DMS153 treated with DMSO at 0.1 percent for 48 hours (cell line): ENCODE data around the gene CLN6.
A peak's percentile ranks its signal among the peaks of the same experiment; 100 is the strongest.

Source experiments
- DNase-seq: peaks from one replicate; lab custom pipeline; 2025; ENCODE audit not compliant: unreplicated experiment; lab: John Stamatoyannopoulos, UW

The CLN6 gene

DNA sequence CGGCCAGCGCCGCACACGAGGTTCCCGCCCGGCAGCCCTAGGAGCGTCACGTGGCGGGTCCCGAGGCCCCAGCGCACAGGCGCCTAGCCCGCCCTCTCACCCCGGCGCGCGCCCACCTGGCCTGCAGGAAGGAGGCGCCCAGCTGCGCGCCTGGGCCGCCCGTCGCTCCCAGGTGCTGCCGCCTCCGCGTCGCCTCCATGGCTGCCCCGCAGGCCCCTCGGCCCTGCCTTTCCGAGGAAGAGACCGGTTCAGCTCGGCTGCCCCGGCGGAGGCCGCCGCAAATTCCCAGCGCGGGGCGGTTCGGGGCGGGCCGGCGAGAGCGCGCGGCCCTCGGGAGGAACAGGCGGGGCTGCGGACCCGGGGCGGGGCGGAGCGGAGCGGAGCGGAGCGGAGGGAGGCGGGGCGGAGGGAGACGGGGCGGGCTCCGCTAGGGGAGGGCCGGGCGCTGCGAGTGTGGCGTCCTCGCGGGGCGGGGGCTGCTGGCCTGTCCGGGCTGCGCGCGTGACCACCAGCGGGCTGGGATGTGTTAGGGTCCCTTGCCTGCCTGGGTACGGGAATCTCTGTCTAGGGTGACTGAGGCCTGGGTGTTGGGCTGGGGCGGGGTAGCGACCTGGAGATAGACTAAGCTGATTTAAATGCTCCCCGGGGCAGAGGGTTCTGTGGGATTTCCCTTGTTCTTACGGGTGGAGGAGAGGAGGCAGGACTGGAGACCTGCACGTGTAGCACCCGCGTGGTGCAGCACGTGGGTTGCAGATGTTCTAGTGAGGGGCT lies at the start of gene CLN6:
TSS of gene CLN6 (minus strand) at position 343 of the 771 bp plus-strand sequence. CDS start at position 199, 144 bp downstream.
- peak; percentile 17 for DNase-seq

GRCh38 chr15:68278595-68279405 lies 49.3 kb upstream of the CLN6 start:
- no peak for DNase-seq

GRCh38 chr15:68278345-68278594 lies 48.7 kb upstream of the CLN6 start:
- DNase-seq: no peak

- peak; percentile 47 for DNase-seq
Measured at GRCh38 chr15:68277603-68278344, 48.2 kb upstream of the CLN6 start, which contains the start of gene FEM1B. FEM1B (plus strand) TSS chr15:68277745; CDS start chr15:68278418, 673 bp downstream.

- no peak for DNase-seq
Measured at GRCh38 chr15:68277131-68277602, 47.6 kb upstream of the CLN6 start.

DNA sequence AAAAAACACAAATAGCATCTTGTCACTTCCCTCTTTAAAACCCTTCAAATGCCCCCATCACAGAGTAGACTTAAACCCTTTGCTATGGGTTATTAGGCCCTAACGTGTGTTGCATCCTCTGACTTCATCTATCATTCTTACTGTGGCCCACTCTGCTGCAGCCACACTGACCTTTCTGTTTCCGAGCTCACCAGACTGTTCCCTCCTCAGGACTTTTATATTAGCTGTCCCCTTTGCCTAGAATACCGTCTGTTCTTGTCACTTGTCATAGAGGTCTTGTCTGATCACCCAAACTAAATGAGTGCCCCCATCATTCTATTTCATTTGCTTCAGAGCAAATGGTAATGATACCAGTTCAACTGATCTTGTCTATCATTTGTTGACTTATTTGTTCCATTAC lies 47.1 kb upstream of the CLN6 start:
- DNase-seq: no peak

DNA sequence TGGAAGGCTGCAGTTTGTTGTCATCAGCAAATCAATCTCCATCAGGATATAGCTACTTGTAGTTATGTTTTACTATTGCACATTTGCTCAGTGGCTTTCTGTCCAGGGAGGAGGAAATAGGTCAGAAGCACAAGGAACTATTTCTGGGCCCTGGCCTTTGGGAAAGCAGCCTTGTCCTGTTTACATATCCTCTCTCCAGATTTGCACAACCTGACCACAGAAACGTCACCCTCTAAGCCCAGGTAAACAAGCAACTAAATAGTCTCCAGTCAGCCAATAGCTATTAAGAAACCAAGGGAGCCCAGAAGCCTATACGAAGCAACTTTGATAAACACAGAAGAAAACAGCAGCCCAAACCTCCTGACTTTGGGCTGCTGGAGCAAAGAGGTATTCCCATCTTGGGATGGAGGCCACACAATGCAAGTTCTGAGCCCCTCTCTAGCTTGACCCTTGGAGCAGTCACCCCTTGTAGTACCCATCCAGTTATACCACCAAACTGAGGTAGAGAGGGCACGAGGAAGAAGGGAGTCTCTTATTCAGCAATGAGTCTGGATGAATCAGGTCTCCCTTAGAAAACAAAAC lies 45.7 kb upstream of the CLN6 start:
- DNase-seq: no peak

- DNase-seq: no peak
Measured at GRCh38 chr15:68274201-68274848, 44.8 kb upstream of the CLN6 start.

GRCh38 chr15:68272721-68273271 lies 43.3 kb upstream of the CLN6 start:
- no peak for DNase-seq

GRCh38 chr15:68271854-68272471 lies 42.4 kb upstream of the CLN6 start:
- no peak for DNase-seq

DNA sequence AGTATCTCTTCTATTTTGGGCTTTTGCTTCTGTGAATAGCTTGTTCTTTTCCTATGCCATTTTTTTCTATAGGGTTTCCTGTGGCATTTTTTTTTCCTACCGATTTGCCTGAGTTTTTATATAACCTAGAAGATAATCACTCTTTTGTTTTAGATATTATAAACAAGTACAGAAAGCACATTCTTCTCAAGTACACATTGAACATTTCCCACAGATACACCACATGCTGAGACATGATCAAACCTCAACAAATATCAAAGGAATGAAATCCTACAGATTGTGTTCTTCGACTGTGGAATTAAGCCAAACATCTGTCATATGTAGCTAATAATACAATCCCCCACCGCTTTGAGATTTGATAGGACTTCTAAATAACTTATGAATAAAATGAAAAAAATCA lies 38.9 kb upstream of the CLN6 start:
- no peak for DNase-seq

DNA sequence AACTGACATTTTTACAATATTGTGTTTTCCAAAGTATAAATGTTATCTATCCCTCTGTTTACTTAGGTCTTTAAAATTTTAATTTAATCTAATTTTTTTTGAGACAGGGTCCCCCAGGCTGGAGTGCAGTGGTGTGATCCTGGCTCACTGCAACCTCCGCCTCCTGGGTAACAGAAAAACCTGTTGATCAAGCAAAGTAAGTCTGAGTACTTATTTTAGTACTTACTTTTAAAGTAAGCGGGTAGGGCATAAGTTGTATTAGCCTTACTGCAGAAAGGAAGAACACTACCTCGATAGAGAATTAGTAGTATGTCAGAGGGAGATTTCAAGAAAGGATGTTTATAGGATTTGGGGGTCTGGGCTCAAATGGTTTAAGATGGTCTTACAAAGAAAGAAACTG lies 36.1 kb upstream of the CLN6 start:
- DNase-seq: no peak

- DNase-seq: no peak
Measured at GRCh38 chr15:68265081-68265480, 35.6 kb upstream of the CLN6 start.

DNA sequence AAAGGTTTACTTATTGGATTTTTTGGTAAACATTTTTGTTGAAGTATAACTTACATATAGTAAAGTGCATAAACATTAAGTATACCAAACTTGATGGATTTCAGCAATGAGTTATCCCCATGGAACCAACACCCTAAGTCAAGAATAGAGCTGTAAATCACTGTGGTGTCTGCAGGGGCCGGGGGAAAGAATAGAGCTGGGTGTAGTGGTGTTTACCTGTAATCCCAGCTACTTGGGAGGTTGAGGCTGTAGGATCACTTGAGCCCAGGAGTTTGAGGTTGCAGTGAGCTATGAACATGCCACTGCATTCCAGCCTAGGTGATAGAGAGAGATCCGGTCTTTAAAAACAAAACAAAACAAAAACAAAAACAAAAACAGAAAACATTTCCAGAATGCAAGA lies 34.8 kb upstream of the CLN6 start:
- no peak for DNase-seq

GRCh38 chr15:68262514-68263356 lies 33.2 kb upstream of the CLN6 start:
- no peak for DNase-seq

DNA sequence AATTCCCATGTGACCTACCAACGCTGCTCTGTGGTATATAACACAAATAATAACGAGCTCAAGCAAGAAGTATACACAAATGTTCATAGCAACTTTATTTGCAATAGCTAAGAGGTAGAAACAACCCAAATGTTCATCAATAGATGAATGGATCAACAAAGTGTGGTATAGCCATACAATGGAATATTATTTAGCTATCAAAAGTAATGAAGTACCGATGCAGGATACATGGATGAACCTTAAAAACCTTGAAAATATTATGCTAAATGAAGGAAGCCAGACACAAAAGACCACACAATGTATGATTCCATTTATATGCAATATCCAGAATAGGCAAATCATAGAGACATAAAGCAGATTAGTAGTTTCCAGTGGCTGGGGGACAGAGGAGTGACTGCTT lies 32.5 kb upstream of the CLN6 start:
- no peak for DNase-seq

GRCh38 chr15:68261241-68261640 lies 31.7 kb upstream of the CLN6 start:
- DNase-seq: no peak

DNA sequence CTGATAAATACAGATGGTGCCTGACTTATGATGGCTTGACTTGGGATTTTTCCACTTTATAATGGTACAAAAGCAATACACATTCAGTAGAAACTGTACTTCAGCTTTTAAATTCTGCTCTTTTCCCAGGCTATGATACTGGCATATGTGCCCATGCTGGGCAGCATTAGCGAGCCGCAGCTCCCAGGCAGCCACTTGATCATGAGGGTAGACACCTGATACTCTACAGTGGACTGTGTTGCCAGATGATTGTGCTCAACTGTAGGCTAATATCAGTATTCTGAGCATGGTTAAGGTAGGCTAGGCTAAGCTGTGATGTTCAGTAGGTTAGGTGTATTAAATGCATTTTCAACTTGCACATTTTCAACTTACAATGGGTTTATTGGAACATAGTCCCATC lies 30.4 kb upstream of the CLN6 start:
- DNase-seq: no peak

DNA sequence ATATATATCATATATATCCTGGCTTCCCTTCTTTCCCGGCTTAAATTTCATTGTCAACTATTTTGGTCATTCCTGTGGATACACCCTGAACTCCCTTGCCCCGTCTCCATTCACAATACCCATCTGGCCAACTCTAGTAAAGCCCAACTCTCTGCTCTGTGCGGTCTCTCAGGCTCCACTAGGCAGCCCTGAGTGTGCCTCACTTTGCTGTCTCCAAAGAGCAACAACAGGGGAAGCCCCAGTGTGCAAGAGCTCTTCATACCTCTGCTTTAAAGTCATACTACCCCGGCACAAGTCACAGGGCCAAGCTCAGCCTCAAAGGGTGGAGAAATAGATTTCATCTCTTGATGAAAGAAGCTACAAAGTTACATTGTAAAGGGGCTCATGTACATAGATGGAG lies 29.2 kb upstream of the CLN6 start:
- DNase-seq: no peak
